Subcutaneous adipose tissue (tissue), 4 donors: ENCODE results near the gene IGF2. TPM values are rescaled to one million over a fixed set of nuclear protein-coding genes. Genes with fewer than 3 reads are reported as not detected.

Experiments used
- total RNA-seq, 4 donors: library from RNA; depleted of rRNA; stranded (reverse); fragments of >200 nt; gene quantifications; one replicate each; pipeline ENCODE4 v1.1.0, GENCODE V29; 2016
- TF ChIP-seq, protein P1 (sequence below): fragments of 450-650 bp; IDR thresholded peaks from one replicate; pipeline ENCODE4 v1.5.1; 2016; ENCODE audit warnings: low read depth, mild to moderate bottlenecking, control low read depth, antibody characterized with exemption, moderate library complexity

Gene IGF2
- total RNA-seq, 4 donors from 2014 or later, result 21.6 to 32.8 (median 26.6) TPM

DNA sequence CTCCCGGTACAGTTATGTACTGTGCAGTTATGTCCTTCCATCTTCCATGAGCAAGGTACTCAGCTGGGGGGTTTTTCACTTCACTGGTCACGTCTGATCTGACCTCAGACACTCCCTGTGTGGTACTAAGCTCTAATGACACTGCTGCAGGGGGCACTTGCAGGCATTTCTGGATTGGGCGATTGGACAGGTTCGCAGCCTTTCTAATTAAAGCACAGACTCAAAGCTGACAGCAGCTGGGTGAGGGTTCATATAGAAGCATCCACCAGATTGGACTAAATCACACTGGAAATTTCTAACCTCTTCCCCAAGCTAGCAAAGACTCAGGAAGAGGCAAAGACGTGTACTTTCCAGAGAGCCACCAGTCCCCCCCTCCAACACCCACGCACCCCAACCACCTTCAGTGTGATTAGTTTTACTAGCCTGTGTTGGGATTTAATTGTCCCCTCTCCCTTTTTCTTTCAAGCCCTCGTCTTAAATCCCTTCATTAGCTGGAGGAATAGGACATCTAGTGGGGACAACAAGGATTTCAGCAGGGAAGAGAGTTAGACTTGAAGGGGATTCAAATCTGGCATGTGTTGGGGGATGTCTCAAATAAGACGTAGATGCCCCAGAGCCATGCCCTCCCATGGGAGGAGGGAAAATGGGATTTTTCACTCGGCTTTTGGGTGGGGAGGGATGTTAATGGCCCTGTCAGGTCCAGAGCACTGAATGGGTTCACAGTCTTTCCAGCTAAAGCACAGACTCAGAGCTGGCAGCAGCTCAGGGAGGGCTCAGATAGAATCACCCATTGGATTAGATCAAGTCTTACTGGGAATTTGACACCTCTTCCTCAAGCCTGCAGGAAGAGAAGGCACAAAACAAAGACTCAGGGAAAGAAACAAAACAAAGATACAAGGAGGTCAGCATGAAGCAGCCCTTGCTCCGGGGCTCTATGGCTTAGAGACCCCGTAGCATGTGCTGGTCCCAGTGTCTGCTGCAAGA, 11.0 kb upstream of the IGF2 start:
- TF ChIP-seq, protein P1, sequence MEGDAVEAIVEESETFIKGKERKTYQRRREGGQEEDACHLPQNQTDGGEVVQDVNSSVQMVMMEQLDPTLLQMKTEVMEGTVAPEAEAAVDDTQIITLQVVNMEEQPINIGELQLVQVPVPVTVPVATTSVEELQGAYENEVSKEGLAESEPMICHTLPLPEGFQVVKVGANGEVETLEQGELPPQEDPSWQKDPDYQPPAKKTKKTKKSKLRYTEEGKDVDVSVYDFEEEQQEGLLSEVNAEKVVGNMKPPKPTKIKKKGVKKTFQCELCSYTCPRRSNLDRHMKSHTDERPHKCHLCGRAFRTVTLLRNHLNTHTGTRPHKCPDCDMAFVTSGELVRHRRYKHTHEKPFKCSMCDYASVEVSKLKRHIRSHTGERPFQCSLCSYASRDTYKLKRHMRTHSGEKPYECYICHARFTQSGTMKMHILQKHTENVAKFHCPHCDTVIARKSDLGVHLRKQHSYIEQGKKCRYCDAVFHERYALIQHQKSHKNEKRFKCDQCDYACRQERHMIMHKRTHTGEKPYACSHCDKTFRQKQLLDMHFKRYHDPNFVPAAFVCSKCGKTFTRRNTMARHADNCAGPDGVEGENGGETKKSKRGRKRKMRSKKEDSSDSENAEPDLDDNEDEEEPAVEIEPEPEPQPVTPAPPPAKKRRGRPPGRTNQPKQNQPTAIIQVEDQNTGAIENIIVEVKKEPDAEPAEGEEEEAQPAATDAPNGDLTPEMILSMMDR, result no peak

DNA sequence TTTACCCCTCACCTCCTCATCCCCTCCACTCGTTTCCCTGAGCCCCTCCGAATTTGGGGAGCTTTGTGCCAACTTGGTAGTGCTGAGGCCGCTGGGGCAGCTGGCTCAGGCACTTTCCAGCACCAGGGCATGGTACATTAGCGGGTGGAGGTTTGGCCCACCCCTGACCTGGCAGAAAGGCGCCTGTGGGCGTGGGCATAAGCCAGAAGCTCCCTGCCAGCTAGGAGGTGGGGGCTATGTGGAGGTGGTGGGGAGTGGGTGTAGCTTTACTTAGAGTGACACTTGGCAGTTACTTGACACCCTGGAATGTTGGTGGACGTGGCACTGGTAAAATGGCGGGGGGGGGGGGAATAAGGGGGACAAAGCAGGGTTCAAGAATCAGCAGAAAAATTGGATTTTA, 10.3 kb upstream of the IGF2 start:
- TF ChIP-seq, protein P1, result no peak

DNA sequence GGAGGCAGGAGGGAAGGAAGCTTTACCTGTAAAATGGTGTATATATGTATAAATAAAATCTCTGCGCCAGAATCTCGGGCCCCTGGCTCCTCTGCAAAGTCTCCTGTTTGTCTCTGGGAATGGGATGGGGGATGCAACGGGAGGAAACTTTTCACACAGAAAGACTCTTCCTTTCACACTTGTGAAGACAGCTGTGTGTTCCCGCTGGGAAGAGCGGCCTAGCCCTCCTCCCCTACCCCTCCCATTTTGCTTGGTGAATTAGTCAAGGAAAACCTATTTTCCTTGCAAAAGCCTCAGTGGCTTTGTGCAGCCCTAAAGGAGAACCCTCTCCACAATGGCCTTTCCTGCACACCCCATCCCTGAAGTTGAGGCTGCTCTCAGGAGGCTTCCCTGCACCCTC, 9.4 kb upstream of the IGF2 start:
- TF ChIP-seq, protein P1, result no peak

DNA sequence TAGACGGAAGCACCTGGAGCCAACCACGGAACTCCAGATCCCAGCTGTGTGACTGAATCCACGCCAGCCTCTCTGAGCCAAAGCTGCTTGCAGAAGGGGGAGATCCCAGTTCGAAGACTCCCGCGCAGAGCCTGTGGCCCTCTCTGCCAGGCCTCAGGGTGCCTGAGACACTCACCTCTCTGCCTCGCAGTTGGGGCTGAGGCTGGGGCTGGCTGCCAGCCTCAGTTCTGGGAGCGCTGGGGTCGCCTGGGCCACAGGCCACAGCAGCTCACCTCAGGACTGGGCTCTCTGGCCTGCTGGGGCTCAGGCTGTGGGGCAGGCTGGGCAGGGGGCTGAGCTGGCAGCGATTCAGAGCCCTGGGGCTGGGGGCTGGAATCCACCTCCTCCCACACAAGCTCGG, 8.2 kb upstream of the IGF2 start:
- TF ChIP-seq, protein P1, result no peak

DNA sequence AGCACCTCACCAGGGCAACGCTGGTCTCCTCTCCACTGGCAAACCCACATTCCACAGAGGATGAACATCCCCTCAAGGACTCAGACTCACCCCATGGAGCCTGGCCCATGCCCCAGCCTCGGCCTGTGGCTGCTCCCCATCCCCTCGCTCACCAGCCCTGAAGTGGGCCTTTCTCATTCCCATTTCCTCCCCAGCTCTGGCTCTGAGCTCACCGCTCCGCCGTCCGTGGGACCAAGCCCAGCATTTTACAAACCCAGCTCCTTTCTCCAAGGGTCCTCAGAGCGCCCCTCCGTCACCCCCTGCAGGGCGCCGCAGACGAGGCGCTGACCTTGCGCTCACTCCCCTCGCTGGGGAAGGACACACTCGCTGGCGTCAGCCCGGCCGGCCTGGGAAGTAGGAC, 6.9 kb upstream of the IGF2 start:
- TF ChIP-seq, protein P1, result no peak

DNA sequence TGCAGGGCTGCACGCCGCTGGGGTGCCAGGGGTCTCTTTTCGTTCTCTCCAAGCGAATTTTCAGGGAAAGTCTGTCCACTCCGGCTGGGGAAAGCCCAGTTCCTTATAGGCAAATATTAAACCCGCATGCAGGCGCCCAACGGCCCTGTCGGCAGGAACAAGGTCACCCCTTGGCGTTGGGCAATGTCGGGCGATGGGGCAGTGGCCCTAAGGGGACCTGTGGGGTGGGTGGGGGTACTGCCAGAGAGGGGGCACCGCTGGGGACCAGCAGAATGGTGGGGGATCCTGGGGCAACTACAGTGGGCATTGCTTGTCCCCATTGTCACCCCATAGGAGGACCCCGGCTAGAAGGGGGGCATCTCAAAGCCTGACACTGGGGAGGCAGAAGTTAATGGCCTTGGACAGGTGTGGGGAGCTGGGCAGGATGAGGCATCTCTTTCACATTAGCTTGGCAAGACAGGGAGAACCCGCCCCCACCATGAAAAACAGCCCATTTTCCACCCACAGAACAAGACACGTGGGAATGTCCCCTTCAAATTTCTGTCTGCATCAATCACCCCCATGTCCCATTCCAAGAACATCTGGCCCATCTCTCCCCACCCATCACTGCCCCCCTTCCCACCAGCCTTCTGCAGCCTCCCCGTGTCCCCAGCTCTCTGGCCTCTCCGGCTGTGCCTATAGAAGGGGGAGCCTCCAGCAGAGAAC, 5.5 kb upstream of the IGF2 start:
- TF ChIP-seq, protein P1, result no peak

DNA sequence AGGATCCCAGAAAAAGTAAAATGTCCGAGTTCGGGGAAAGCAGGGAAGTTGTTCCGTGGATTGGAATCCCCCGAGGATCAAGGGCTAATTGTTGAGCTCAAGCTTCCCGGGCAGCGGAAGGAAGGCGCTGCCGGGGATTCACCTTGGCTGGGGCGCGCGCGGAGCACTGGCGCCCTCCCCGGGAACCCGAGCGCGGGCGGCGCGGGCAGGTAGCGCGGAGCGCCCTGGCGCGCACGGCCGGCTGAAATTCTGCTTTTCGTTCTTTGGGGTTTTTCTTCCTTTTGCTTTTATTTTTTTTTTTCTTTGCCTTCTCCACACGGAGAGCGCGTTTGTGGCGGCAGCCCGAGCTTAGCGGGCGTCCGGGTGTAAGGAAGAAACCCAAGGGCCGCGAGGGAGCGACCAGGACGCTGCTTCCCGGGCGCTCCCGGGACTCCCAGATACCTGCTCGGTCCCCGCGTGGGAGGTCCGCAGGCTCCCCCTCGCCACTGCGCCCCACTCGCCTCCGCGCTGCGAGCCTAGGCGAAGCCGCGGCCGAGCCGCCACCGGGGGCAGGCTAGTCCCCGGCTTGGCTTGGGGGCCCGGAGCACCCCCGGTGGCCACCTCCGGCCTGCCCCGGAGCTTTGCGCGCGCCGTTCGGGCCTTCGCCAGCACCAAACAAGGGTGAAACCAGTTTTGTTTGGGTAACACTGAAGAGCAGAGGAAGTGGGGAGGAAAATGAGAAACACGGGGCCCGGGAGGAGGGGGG, 4.8 kb upstream of the IGF2 start:
- TF ChIP-seq, protein P1, result no peak
